Stimulated activated naive CD8-positive, alpha-beta T cell treated with anti-CD3 and anti-CD28 coated beads, Interleukin-15, Interleukin-2, amounts not matched to agents 100 ng/mL and 50 ng/mL, for 24 hours (primary cell): ENCODE results near the gene CDC37.

Experiments
- H3K27ac Mint-ChIP-seq: one replicate; pipeline ENCODE4 v1.8.0; 2021; ENCODE audit warnings: mild to moderate bottlenecking, mixed read lengths
- H3K27me3 Mint-ChIP-seq: one replicate; pipeline ENCODE4 v1.8.0; 2021; ENCODE audit warnings: mixed read lengths
- H3K36me3 Mint-ChIP-seq: one replicate; pipeline ENCODE4 v1.8.0; 2021; ENCODE audit warnings: low read depth, mixed read lengths
- H3K4me1 Mint-ChIP-seq: one replicate; pipeline ENCODE4 v1.8.0; 2021; ENCODE audit warnings: low read depth, mixed read lengths
- H3K4me3 Mint-ChIP-seq: one replicate; pipeline ENCODE4 v1.8.0; 2021; ENCODE audit warnings: mild to moderate bottlenecking, mixed read lengths
- H3K9me3 Mint-ChIP-seq: one replicate; pipeline ENCODE4 v1.8.0; 2021; ENCODE audit warnings: mixed read lengths

The CDC37 gene

DNA sequence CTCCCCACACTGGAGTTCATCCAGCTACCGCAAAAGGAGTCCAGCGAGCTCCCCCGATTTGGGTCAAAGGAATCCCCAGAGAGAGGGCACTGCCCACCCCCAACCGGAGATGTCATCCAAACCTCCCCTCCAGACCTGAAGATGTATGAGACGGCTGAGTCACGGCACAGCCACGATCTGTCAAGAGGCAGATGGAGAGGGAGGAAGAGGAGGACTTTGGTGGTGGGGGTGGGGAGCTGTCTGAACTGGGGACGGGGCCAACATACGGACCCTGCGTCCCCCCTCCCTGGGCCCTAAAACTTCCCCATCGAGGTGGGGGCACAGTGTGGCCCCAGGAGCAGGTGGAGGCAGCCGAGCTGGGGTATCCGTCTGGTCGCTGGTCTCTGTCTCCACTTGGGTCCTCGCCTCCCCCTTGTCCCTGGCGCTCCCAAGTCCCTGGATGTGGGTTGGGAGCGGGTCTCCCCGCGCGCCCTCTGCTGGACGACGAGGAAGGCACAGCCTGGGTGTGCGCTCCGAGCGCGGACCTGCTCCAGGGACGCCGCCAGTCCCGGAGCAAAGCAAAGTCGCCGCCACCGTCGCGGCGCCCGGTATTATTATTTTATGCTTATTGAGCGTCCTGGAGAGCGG is 20.8 kb upstream of the CDC37 start:
- no peaks in the 10 kb centered on the region for H3K9me3 Mint-ChIP-seq
- peak overlapping the region; percentile 78 for H3K4me3 Mint-ChIP-seq
- H3K4me1 Mint-ChIP-seq, result peaks cover 87% of the 10 kb centered on the region
- H3K27me3 Mint-ChIP-seq, result peaks cover 31% of the 10 kb centered on the region
- peak overlapping the region; percentile 26 for H3K27ac Mint-ChIP-seq
- no peaks in the 10 kb centered on the region for H3K36me3 Mint-ChIP-seq

DNA sequence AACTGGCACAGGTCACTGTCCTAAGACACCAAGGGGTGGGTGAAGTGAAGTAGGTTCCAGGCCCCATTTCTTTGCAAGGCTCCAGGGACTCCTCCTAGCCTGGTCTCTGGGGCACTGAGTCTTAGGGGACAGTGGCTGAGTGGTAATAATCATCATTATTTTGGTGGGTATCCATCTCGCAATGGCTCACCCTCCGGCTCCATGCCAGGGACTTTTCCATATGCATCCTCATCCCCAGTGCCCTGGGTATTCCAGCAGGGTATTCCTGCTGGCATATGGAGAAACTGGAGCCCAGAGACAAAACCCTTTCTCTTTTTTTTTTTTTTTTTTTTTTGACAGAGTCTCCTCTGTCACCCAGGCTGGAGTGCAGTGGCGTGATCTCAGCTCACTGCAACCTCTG is 19.5 kb upstream of the CDC37 start:
- H3K9me3 Mint-ChIP-seq, result no peaks in the 10 kb centered on the region
- peaks cover 84% of the 10 kb centered on the region for H3K4me1 Mint-ChIP-seq
- no peak overlapping the region for H3K4me3 Mint-ChIP-seq
- H3K27ac Mint-ChIP-seq, result no peak overlapping the region
- H3K27me3 Mint-ChIP-seq, result peaks cover 37% of the 10 kb centered on the region
- no peaks in the 10 kb centered on the region for H3K36me3 Mint-ChIP-seq

DNA sequence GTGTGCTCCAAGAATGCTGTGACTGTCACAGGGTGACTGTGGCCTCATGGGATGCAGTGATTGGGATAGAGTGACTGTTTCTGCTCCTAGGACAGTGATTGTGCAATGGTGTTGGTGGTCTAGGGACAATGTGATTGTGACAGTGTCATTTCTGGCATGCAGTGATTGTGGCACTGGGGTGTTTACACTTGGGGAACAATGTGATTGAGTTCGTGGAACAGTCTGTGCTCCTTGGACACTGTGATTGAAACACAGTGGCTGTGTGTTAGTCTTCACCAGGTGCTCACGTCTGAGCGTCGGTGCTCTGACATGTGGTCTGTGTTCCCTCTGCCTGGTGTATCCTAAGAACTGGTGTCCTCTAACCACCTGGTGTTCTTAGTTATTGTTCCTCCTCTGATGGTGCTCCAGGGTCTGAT is 18.7 kb upstream of the CDC37 start:
- Mint-ChIP-seq H3K4me1 (peaks cover 78% of the 10 kb centered on the region), H3K27me3 (peaks cover 38% of the 10 kb centered on the region), H3K4me3 (peak overlapping the region; percentile 83), H3K9me3 (no peaks in the 10 kb centered on the region), H3K27ac (peak overlapping the region; percentile 21), H3K36me3 (no peaks in the 10 kb centered on the region)

DNA sequence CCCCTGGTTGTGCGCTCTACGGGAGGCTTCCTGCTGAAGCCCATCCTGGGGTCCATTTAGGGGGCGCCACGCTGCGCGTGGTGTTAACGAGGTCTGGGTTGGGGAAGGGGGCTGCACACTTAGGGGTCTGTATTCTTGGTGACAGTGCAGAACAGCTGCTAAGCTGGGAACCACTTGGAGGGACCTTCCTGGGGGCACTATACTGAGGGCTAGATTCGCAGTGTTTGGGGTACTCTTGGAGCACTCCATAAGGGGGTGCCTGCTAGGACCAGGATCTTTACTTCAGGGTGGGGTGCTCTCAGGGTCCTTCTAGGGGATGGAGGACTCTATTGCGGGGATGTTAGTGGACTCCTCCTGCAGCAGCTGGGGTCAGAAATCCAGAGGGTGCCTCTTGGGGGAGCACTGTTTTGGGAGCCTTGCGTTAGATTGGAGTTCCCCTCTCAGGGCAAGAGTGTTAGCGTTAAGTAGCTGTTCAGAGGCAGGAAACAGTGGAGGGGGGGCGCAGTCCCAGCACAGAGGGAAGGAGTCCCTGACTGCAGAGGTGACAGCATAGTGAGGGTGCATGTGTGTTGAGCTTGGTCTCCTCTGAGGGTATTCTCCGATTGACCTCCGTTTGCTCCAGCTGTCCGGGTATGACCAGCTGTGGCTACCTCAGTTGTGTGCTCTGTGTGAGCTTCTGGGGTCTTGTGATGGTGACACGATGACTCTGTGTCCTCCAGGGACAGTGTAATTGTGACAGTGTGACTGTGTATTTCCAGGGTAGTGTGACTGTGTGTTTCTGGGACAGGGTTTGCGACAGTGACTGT is 18.1 kb upstream of the CDC37 start:
- H3K4me3 Mint-ChIP-seq, result peak overlapping the region; percentile 83
- H3K27ac Mint-ChIP-seq, result peak overlapping the region; percentile 21
- H3K4me1 Mint-ChIP-seq, result peaks cover 78% of the 10 kb centered on the region
- no peaks in the 10 kb centered on the region for H3K36me3 Mint-ChIP-seq
- H3K9me3 Mint-ChIP-seq, result no peaks in the 10 kb centered on the region
- peaks cover 44% of the 10 kb centered on the region for H3K27me3 Mint-ChIP-seq

DNA sequence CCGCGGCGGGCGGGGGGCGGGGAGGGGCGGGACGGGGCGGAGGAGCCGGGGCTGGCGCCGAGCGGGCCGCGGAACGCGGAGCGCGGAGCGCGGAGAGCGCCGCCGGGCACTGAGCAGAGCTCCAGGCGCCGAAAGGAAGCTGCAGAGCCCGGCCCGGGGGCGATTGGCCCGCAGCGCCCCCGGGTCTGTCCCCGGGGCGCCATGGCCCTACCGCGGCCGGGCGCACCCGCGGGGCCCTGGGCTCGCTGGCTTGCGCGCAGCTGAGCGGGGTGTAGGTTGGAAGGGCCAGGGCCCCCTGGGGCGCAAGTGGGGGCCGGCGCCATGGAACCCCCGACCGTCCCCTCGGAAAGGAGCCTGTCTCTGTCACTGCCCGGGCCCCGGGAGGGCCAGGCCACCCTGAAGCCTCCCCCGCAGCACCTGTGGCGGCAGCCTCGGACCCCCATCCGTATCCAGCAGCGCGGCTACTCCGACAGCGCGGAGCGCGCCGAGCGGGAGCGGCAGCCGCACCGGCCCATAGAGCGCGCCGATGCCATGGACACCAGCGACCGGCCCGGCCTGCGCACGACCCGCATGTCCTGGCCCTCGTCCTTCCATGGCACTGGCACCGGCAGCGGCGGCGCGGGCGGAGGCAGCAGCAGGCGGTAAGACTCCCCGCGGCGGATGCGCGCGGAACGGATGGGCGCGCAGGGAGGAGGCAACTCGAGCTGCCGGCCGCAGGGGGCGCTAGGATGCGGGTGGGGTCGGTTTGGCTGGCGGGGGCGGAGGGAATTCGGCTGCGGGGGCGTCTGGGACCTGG is 17.3 kb upstream of the CDC37 start, which contains the start of gene PDE4A:
TSS of gene PDE4A (plus strand) at position 95 of the 796 bp plus-strand sequence. CDS start at position 322, 227 bp downstream.
- peak within 1 kb of the TSS; percentile 98 for H3K27ac Mint-ChIP-seq
- peaks cover 44% of the 10 kb centered on the region for H3K27me3 Mint-ChIP-seq
- H3K9me3 Mint-ChIP-seq, result no peaks in the 10 kb centered on the region
- H3K36me3 Mint-ChIP-seq, result no peaks in the 10 kb centered on the region
- peak within 1 kb of the TSS; percentile 91 for H3K4me3 Mint-ChIP-seq
- H3K4me1 Mint-ChIP-seq, result peaks cover 77% of the 10 kb centered on the region

DNA sequence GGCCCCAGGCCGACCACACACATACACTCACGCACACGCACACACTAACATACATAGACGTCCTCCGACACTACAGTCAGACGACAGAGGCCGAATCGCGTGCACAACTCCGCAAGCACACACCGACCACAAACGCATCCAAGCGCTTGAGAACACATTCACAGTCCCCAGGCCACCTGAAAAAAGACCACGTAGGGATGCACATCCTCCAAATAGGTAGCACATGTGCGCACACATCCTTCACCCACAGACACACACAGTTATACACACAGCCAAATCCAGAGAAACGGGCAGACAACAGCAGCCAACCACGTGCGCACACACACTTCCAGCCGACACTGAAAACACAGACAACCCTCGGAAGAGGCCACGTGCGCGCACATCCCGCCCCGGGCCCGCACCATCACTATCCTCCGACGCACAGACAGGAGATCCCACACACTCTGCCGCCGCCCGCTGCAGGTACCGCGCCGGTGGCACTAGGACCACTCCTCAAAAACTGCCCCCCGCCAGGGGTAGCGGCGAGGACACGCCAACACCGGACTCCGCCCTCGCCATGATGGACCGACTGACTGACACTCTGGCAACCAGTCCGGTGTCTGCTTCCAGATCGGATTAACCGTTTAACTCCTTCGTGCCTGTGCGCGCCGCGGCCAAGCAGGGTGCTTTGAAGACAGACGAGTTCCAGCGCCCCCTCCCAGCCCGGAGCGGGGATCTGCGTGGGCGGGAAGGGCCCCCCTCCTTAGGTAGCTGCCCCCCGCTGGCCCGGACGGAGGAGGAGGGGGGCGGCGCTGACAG is 16.5 kb upstream of the CDC37 start:
- Mint-ChIP-seq H3K27ac (peak overlapping the region; percentile 98), H3K4me1 (peaks cover 72% of the 10 kb centered on the region), H3K27me3 (peaks cover 44% of the 10 kb centered on the region), H3K4me3 (peak overlapping the region; percentile 91), H3K9me3 (no peaks in the 10 kb centered on the region), H3K36me3 (no peaks in the 10 kb centered on the region)

DNA sequence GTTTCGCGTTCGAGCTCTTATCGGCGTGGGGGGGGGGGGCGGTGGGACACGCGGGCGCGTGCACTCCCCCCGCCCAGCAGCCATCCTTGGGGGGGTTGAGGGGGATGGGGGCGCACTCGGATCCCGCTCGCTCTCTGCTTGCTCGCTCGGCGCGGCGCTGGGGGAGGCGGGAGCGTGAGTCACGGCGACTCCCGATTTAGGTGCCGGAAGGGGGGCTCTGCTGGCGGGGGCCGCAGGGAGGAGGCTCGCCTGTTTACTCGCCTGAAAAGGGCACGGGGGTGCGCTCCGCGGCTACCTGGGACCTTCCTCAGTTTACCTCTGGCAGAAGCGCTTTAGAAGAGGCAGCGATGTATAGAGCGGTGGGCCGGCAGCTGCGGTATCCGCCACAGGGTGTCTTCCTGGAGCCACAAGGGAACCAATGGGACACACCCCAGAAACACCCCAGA is 15.9 kb upstream of the CDC37 start:
- H3K27me3 Mint-ChIP-seq, result peaks cover 44% of the 10 kb centered on the region
- H3K4me3 Mint-ChIP-seq, result peak overlapping the region; percentile 91
- H3K27ac Mint-ChIP-seq, result peak overlapping the region; percentile 98
- no peaks in the 10 kb centered on the region for H3K36me3 Mint-ChIP-seq
- peaks cover 67% of the 10 kb centered on the region for H3K4me1 Mint-ChIP-seq
- H3K9me3 Mint-ChIP-seq, result no peaks in the 10 kb centered on the region

DNA sequence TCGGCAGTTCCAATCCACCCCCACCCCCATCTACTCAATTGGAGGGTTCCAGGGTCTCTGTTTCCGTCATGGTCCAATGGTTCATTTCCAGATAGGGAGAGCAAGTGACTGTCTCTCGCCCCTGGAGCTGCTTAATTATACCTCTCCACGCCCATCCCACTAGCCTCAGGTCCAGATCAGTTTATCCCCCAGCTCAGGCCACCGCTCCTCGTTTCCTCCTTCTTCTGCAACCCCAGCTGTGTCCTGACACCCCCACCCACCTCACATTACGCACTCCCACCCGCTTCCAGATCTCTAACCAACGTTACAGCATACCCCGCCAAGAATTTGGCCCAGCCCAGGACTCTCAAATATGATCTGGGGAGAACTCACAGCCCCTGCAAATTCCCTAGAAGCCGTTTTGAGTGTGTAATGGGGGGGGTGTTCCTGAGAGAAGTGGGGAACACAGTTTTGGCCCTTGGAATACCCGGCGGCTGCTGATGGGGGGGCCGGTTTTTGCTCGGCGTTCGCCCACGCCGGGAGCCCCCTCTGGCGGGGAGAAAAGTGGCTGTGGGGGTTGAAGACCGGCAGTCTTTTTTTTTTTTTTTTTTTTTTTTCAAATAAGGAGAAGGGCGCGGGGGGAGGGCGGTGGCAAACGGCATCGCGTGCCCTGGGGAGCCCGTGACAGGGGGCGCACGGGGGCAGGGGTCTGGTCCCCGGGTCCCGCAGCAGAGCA is 15.3 kb upstream of the CDC37 start:
- H3K27ac Mint-ChIP-seq, result peak overlapping the region; percentile 65
- H3K27me3 Mint-ChIP-seq, result peaks cover 44% of the 10 kb centered on the region
- no peaks in the 10 kb centered on the region for H3K9me3 Mint-ChIP-seq
- H3K4me3 Mint-ChIP-seq, result peak overlapping the region; percentile 69
- H3K4me1 Mint-ChIP-seq, result peaks cover 64% of the 10 kb centered on the region
- no peaks in the 10 kb centered on the region for H3K36me3 Mint-ChIP-seq

DNA sequence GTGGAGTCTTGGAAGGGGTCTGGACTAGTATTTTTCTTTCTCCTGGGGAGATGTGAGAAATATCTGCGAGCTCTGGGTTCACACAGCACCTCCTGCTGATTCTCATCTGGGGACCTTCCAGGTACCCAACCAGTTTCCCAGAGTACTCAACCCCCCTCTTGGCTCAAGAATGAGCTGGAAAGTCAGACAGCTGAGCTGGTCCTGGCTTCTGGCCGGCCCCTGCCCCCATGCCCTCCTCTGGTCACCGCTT is 14.8 kb upstream of the CDC37 start:
- Mint-ChIP-seq H3K27ac (peak overlapping the region; percentile 65), H3K36me3 (no peaks in the 10 kb centered on the region), H3K4me3 (peak overlapping the region; percentile 69), H3K27me3 (peaks cover 39% of the 10 kb centered on the region), H3K9me3 (no peaks in the 10 kb centered on the region), H3K4me1 (peaks cover 62% of the 10 kb centered on the region)

DNA sequence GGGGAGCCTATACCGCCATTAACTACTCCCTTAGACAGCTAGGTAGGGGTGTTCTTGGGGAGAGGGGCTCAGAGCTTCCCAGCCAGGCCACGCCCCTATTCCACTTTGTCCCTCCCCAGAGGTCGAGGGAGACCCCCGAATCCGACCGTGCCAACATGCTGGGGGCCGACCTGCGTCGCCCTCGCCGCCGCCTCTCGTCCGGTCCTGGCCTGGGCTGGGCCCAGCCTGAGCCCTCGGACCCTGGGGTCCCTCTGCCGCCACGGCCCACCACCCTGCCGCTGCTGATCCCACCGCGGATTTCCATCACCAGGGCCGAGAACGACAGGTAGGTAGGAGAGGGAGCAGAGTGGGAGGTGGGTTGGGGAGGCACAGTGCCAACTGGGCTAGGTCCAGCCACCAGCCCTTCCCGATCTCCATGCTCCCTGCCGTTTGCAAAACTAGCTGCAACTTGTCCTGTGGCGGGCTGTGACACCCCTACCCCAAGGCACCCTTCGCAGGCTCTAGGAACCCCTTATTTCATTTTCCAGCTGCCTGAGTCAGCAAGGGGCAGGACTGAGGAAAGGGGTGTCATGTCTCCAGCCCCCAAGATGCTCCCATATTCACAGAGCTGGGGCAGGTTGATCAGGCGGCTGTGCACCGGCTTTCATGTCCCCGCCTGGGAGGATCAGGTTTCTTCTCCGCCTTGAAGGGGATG is 14.3 kb upstream of the CDC37 start:
- H3K27me3 Mint-ChIP-seq, result peaks cover 39% of the 10 kb centered on the region
- H3K27ac Mint-ChIP-seq, result no peak overlapping the region

DNA sequence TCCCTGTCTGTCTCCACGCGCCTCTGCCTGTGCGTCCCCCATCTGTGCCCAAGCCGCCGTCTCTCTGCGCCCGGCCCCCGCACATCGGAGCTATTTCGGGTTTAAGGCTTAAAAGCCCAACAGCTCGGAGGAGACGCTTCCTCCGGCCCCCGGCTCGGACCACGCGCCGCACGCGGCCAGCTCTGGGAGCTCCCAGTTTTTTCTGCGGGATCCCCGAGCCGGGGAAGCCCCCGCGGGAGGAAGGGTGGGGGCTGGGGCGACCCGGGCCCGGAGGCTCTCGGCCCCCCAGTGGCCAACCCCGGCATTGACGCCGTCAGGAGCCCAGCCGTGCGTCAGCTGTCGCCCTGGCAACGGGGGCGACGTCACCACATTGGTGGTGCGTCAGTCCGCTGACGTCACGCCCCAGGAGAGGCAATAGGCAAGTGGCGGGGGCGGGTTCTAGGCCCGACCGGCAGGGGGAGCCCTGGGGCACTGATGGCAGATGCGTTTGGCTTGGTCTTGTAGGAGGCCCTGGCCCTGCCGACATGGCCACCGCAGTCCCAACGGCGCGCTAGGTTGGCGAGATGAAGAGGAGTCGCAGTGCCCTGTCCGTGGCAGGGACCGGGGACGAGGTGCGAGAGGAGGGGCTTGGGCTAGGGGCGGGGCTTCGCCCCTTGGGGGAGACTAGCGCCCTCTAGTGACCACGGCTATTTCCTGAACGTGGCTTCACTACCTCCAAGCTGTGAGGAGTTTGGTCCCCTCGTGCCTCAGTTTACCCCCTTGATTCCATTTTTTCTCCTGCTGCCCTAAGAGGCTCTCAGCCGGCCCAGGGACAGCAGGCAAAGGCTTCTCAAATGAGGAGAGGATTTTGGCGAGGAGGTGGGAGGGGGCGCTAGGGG is 13.3 kb upstream of the CDC37 start:
- H3K4me3 Mint-ChIP-seq, result peak overlapping the region; percentile 78
- peaks cover 30% of the 10 kb centered on the region for H3K27me3 Mint-ChIP-seq
- H3K36me3 Mint-ChIP-seq, result no peaks in the 10 kb centered on the region
- no peaks in the 10 kb centered on the region for H3K9me3 Mint-ChIP-seq
- peaks cover 68% of the 10 kb centered on the region for H3K4me1 Mint-ChIP-seq
- H3K27ac Mint-ChIP-seq, result peak overlapping the region; percentile 83

More for the DNA sequence above, 14.3 kb upstream of the CDC37 start:
- H3K9me3 Mint-ChIP-seq, result no peaks in the 10 kb centered on the region
- no peaks in the 10 kb centered on the region for H3K36me3 Mint-ChIP-seq
- H3K4me1 Mint-ChIP-seq, result peaks cover 67% of the 10 kb centered on the region
- H3K4me3 Mint-ChIP-seq, result peak overlapping the region; percentile 69

DNA sequence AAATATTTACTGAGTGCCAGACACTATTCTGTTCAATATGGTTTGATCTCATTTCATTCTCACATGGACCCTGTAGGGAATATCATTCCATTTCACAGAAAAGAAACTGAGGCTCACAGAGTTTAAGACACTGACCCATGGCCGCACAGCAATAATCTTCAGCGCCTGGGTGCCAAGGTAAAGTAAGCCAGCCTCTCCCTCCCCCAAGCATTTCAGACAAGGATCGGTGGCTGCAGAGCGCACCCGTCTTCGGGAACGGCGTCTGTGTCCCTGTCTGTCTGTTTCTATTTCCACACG is 12.7 kb upstream of the CDC37 start:
- no peaks in the 10 kb centered on the region for H3K36me3 Mint-ChIP-seq
- no peaks in the 10 kb centered on the region for H3K9me3 Mint-ChIP-seq
- peak overlapping the region; percentile 67 for H3K27ac Mint-ChIP-seq
- H3K4me1 Mint-ChIP-seq, result peaks cover 68% of the 10 kb centered on the region
- H3K4me3 Mint-ChIP-seq, result peak overlapping the region; percentile 78
- peaks cover 25% of the 10 kb centered on the region for H3K27me3 Mint-ChIP-seq
